Hepatocyte (in vitro differentiated cells): ENCODE measurements around the gene VPREB1. TPM values are rescaled to one million over a fixed set of nuclear protein-coding genes. Genes with fewer than 3 reads are reported as not detected.

Source experiments
- DNase-seq: peaks from one replicate; pipeline ENCODE4 v3.0.0-alpha.2; 2016; ENCODE audit warnings: low spot score
- H2AFZ ChIP-seq: fragments of 200-600 bp; sonication (generic); 2 replicates; pipeline ENCODE4 v1.6.0; 2016; ENCODE audit warnings: antibody characterized with exemption, mild to moderate bottlenecking
- H3K27ac ChIP-seq: fragments of 200-600 bp; sonication (generic); 2 replicates; pipeline ENCODE4 v1.5.1; 2016; ENCODE audit warnings: mild to moderate bottlenecking
- H3K27me3 ChIP-seq: fragments of 200-600 bp; sonication (generic); 2 replicates; pipeline ENCODE4 v1.6.1; 2016
- H3K36me3 ChIP-seq: fragments of 200-600 bp; sonication (generic); replicated peaks from 2 replicates; pipeline ENCODE4 v1.5.1; 2016; ENCODE audit warnings: low read depth; ENCODE audit not compliant: insufficient read depth
- H3K4me1 ChIP-seq: fragments of 200-600 bp; sonication (generic); 2 replicates; pipeline ENCODE4 v1.5.1; 2016; ENCODE audit warnings: mild to moderate bottlenecking, moderate library complexity; ENCODE audit not compliant: insufficient read depth
- H3K4me2 ChIP-seq: fragments of 200-600 bp; sonication (generic); 2 replicates; pipeline ENCODE4 v1.6.0; 2016
- H3K4me3 ChIP-seq: fragments of 200-600 bp; sonication (generic); 2 replicates; pipeline ENCODE4 v1.5.1; 2016; ENCODE audit warnings: mild to moderate bottlenecking
- H3K79me2 ChIP-seq: fragments of 200-600 bp; sonication (generic); 2 replicates; pipeline ENCODE4 v1.6.0; 2017; ENCODE audit warnings: mild to moderate bottlenecking
- H3K9me2 ChIP-seq: fragments of 200-600 bp; sonication (generic); replicated peaks from 2 replicates; pipeline ENCODE4 v1.6.0; 2017; ENCODE audit warnings: mild to moderate bottlenecking; ENCODE audit not compliant: insufficient read depth
- H3K9me3 ChIP-seq: fragments of 200-600 bp; sonication (generic); 2 replicates; pipeline ENCODE4 v1.5.1; 2016; ENCODE audit warnings: low read depth, mild to moderate bottlenecking
- H4K20me1 ChIP-seq: fragments of 200-600 bp; sonication (generic); 2 replicates; pipeline ENCODE4 v1.6.0; 2016; ENCODE audit warnings: mild to moderate bottlenecking; ENCODE audit not compliant: insufficient read depth, poor library complexity, severe bottlenecking
- EZH2 ChIP-seq: fragments of 200-600 bp; sonication (generic); IDR thresholded peaks from 2 replicates; pipeline ENCODE4 v1.6.1; 2016; ENCODE audit warnings: antibody characterized with exemption, mild to moderate bottlenecking, borderline replicate concordance
- EZH2phosphoT487 ChIP-seq: fragments of 200-600 bp; sonication (generic); IDR thresholded peaks from one replicate; pipeline ENCODE4 v1.6.1; 2018; ENCODE audit warnings: antibody characterized with exemption, mild to moderate bottlenecking, low read depth, moderate library complexity; ENCODE audit not compliant: unreplicated experiment, severe bottlenecking
- WGBS: methylation state at CpG from one replicate; pipeline ENCODE4 v1.1.6; 2016; ENCODE audit warnings: low lambda C conversion rate; ENCODE audit errors: missing lambda C conversion rate; 5-methylcytosine and 5-hydroxymethylcytosine counted together
- polyA plus RNA-seq: library from polyadenylated mRNA; unstranded; fragments of >200 nt; fragmentation: Nextera tagmentation; extraction: Ambion mirVana; gene quantifications from 2 replicates; pipeline ENCODE4 v1.2.1, GENCODE V29; 2016
- total RNA-seq: library from RNA; depleted of rRNA; stranded (reverse); fragments of >200 nt; gene quantifications from 2 replicates; pipeline ENCODE4 v1.2.3, GENCODE V29; 2014
- TF ChIP-seq, protein P1 (sequence below): fragments of 200-600 bp; sonication (generic); IDR thresholded peaks from 2 replicates; pipeline ENCODE4 v1.5.1; 2016; ENCODE audit warnings: antibody characterized with exemption, mild to moderate bottlenecking; ENCODE audit not compliant: poor library complexity

VPREB1 gene
- total and polyA plus RNA-seq, 2 experiments from 2014 or later, result not detected

GRCh38 chr22:22198751-22199150, 45.8 kb upstream of the VPREB1 start:
- H3K9me2 ChIP-seq, result no peaks in the 10 kb centered on the region
- no peak overlapping the region for H3K4me3 ChIP-seq
- 66% methylated on average over 4 of the region's 4 CpGs for WGBS
- H3K36me3 ChIP-seq, result no peaks in the 10 kb centered on the region
- H3K27ac ChIP-seq, result no peak overlapping the region
- no peaks in the 10 kb centered on the region for H3K9me3 ChIP-seq
- DNase-seq, result no peak
- no peaks in the 10 kb centered on the region for H3K4me1 ChIP-seq
- no peak overlapping the region for H3K4me2 ChIP-seq
- no peaks in the 10 kb centered on the region for H4K20me1 ChIP-seq
- no peak overlapping the region for H2AFZ ChIP-seq
- TF ChIP-seq, protein P1, sequence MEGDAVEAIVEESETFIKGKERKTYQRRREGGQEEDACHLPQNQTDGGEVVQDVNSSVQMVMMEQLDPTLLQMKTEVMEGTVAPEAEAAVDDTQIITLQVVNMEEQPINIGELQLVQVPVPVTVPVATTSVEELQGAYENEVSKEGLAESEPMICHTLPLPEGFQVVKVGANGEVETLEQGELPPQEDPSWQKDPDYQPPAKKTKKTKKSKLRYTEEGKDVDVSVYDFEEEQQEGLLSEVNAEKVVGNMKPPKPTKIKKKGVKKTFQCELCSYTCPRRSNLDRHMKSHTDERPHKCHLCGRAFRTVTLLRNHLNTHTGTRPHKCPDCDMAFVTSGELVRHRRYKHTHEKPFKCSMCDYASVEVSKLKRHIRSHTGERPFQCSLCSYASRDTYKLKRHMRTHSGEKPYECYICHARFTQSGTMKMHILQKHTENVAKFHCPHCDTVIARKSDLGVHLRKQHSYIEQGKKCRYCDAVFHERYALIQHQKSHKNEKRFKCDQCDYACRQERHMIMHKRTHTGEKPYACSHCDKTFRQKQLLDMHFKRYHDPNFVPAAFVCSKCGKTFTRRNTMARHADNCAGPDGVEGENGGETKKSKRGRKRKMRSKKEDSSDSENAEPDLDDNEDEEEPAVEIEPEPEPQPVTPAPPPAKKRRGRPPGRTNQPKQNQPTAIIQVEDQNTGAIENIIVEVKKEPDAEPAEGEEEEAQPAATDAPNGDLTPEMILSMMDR, result no peak
- TF ChIP-seq EZH2phosphoT487 (no peak), EZH2 (no peak)
- no peaks in the 10 kb centered on the region for H3K79me2 ChIP-seq
- peaks cover 53% of the 10 kb centered on the region for H3K27me3 ChIP-seq

DNA sequence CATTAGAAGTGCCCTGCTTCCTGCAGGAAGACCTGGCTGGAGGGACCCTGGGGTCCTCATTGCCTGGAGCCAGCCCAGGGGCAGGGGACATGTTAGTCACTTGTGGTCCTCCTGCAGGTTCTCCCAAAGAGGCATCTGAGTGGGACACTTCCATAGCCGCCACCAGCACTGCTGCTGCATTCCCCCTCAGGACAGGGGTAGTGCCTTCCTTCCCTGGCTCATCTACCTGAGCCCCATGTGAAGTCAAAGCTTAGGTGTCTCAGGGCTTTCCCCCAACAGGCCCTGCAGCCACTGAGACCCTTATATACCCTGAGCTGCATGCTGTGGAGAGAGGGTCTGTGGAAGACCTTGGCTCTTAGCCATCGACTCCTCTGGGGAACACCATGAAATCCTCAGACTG, 45.0 kb upstream of the VPREB1 start:
- Histone ChIP-seq H4K20me1 (no peaks in the 10 kb centered on the region), H3K36me3 (no peaks in the 10 kb centered on the region), H3K9me2 (no peaks in the 10 kb centered on the region), H3K4me2 (no peak overlapping the region), H3K27ac (no peak overlapping the region), H3K27me3 (peaks cover 53% of the 10 kb centered on the region), H3K4me1 (no peaks in the 10 kb centered on the region), H3K4me3 (no peak overlapping the region), H3K9me3 (no peaks in the 10 kb centered on the region), H3K79me2 (no peaks in the 10 kb centered on the region), H2AFZ (no peak overlapping the region)
- no peak for DNase-seq
- TF ChIP-seq, protein P1, result no peak
- TF ChIP-seq EZH2 (no peak), EZH2phosphoT487 (no peak)
- 89% methylated on average over 2 of the region's 2 CpGs for WGBS

DNA sequence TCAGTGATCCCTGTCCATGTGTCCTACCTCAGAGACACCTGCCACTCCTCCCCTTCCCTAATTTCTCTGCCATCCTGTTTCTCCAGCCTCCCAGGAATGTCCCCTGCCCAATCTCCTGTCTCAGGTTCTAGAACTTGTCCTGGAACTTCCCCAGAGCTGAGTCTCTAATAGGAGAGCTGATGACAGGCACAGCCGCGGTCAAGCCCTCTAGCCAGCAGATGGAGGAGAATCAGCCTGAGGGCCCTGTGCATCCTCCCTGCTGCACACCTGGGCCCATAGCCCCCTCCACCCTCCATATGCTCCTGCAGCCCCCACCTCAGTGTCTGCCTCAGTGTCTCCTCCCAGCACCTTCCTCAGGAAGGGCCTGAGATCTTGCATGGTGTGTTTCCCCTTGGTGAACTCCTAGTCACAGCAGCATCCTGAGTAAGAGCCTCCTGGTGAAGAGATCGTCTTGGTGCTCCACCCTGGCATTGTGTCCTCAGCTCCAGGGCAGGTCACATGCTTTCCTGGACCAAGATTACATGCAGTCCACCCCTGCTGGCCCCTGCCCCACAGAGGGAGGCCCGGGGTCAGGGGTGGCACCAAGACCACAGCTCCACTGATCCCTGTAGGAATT, 43.9 kb upstream of the VPREB1 start:
- H3K27ac ChIP-seq, result no peak overlapping the region
- peaks cover 59% of the 10 kb centered on the region for H3K27me3 ChIP-seq
- no peaks in the 10 kb centered on the region for H3K9me3 ChIP-seq
- no peaks in the 10 kb centered on the region for H3K36me3 ChIP-seq
- WGBS, result 42% methylated on average over 4 of the region's 4 CpGs
- TF ChIP-seq, protein P1, result no peak
- TF ChIP-seq EZH2phosphoT487, result no peak
- no peak for TF ChIP-seq EZH2
- no peaks in the 10 kb centered on the region for H3K79me2 ChIP-seq
- H2AFZ ChIP-seq, result no peak overlapping the region
- H4K20me1 ChIP-seq, result no peaks in the 10 kb centered on the region
- H3K4me2 ChIP-seq, result no peak overlapping the region
- H3K4me3 ChIP-seq, result no peak overlapping the region
- no peak for DNase-seq
- H3K9me2 ChIP-seq, result no peaks in the 10 kb centered on the region
- no peaks in the 10 kb centered on the region for H3K4me1 ChIP-seq
